HCT116 (cell line): ENCODE data around the gene BRD4. TPM values are rescaled to one million over a fixed set of nuclear protein-coding genes. Genes with fewer than 3 reads are reported as not detected.
A peak's percentile ranks its signal among the peaks of the same experiment; 100 is the strongest.

ENCODE experiments used
- ATAC-seq: fragments of 200-7000 bp; cut with Tn5 transposase; 2 replicates; pipeline ENCODE4 v1.9.1; 2020; ENCODE audit warnings: mild to moderate bottlenecking, moderate library complexity
- BruUV-seq: library from RNA; stranded (reverse); fragments of 400-500 nt; replicated peaks from 2 replicates; lab custom pipeline; 2021; lab: Mats Ljungman, UMichigan
- CTCF ChIA-PET: fragments of 300-600 bp; sonication (Branson Sonifier 250); formaldehyde crosslinking; loops from one replicate; lab custom pipeline; 2021; ENCODE audit warnings: antibody characterized with exemption; lab: Charles Lee
- POLR2A ChIA-PET: fragments of 300-600, 350-600 bp; sonication (Branson Sonifier 250); formaldehyde crosslinking; loops from one replicate; lab custom pipeline; 2021; ENCODE audit warnings: antibody characterized with exemption; lab: Charles Lee
- RAD21 ChIA-PET, 2 experiments: fragments of 300-600 bp; sonication (Branson Sonifier 250); formaldehyde crosslinking; loops; one replicate each; lab custom pipeline; 2023; ENCODE audit warnings: low total read pairs in 2 of 2; ENCODE audit not compliant: uncharacterized antibody in 2 of 2, unreplicated experiment in 2 of 2, low non-redundant PET in 1 of 2; lab: Charles Lee
- DNase-seq: peaks from one replicate; pipeline ENCODE4 v3.0.0-alpha.2; 2010; ENCODE audit warnings: low read depth, low spot score
- H2AFZ ChIP-seq: fragments of 200-600 bp; shearing (Covaris generic), sonication (generic); 2 replicates; pipeline ENCODE4 v1.6.1; 2017; ENCODE audit warnings: low read depth, mixed run types, mixed read lengths, antibody characterized with exemption, low read length; ENCODE audit not compliant: poor library complexity, severe bottlenecking
- H3K27ac ChIP-seq: 2 replicates; pipeline ENCODE4 v1.5.1; 2012; ENCODE audit warnings: low read depth, low read length
- H3K27me3 ChIP-seq: fragments of 200-600 bp; sonication (generic); 2 replicates; pipeline ENCODE4 v1.6.1; 2016; ENCODE audit warnings: mixed run types, low read length, mixed read lengths; ENCODE audit not compliant: insufficient read depth
- H3K36me3 ChIP-seq, 2 experiments: fragments of 200-500 bp in 1 of 2; fragments of 200-600 bp in 1 of 2; sonication (Bioruptor generic) in 1 of 2; sonication (generic) in 1 of 2; 2 replicates each; pipeline versions ENCODE4 v1.5.1 to v1.6.1; 2014 to 2016; ENCODE audit warnings: low read length in 2 of 2, inconsistent platforms in 1 of 2, mixed read lengths in 1 of 2, mixed run types in 1 of 2; ENCODE audit not compliant: insufficient read depth in 2 of 2, control insufficient read depth in 1 of 2
- H3K4me1 ChIP-seq, 2 experiments: fragments of 200-600 bp in 1 of 2; sonication (generic) in 1 of 2; 2 replicates each; pipeline versions ENCODE4 v1.5.1 to v1.6.1; 2012 to 2017; ENCODE audit warnings: low read length in 2 of 2, inconsistent platforms in 1 of 2, mild to moderate bottlenecking in 1 of 2, mixed read lengths in 1 of 2, mixed run types in 1 of 2, moderate library complexity in 1 of 2; ENCODE audit not compliant: insufficient read depth in 2 of 2, control insufficient read depth in 1 of 2
- H3K4me2 ChIP-seq: fragments of 200-600 bp; sonication (generic); 2 replicates; pipeline ENCODE4 v1.6.1; 2017; ENCODE audit warnings: mixed run types, low read length, mixed read lengths
- H3K4me3 ChIP-seq, 2 experiments: fragments of 200-600 bp in 1 of 2; sonication (generic) in 1 of 2; replicated peaks in 1 of 2; 2 replicates each; pipeline ENCODE4 v1.5.1; 2011 to 2016; ENCODE audit warnings: low read length in 2 of 2, control low read depth in 1 of 2, low read depth in 1 of 2, mild to moderate bottlenecking in 1 of 2, mixed read lengths in 1 of 2, mixed run types in 1 of 2
- H3K79me2 ChIP-seq: fragments of 200-600 bp; sonication (generic); 2 replicates; pipeline ENCODE4 v1.6.1; 2017; ENCODE audit warnings: mild to moderate bottlenecking, mixed run types, low read length, moderate library complexity, mixed read lengths; ENCODE audit not compliant: insufficient read depth
- H3K9ac ChIP-seq: fragments of 200-600 bp; sonication (generic); 2 replicates; pipeline ENCODE4 v1.6.1; 2016; ENCODE audit warnings: low read length, mixed read lengths
- H3K9me2 ChIP-seq: fragments of 200-600 bp; sonication (generic), shearing (Covaris generic); 2 replicates; pipeline ENCODE4 v1.6.1; 2017; ENCODE audit warnings: mixed run types, mild to moderate bottlenecking, moderate library complexity; ENCODE audit not compliant: insufficient read depth
- H3K9me3 ChIP-seq, 2 experiments: fragments of 200-500 bp in 1 of 2; fragments of 200-600 bp in 1 of 2; sonication (Bioruptor generic) in 1 of 2; sonication (generic) in 1 of 2; 2 replicates each; pipeline ENCODE4 v1.6.1; 2014 to 2017; ENCODE audit warnings: low read length in 2 of 2, mixed read lengths in 2 of 2, inconsistent platforms in 1 of 2, low read depth in 1 of 2, mild to moderate bottlenecking in 1 of 2, mixed run types in 1 of 2, moderate library complexity in 1 of 2; ENCODE audit not compliant: control insufficient read depth in 1 of 2, insufficient read depth in 1 of 2
- H4K20me1 ChIP-seq: fragments of 200-600 bp; sonication (generic), shearing (Covaris generic); 2 replicates; pipeline ENCODE4 v1.6.1; 2017; ENCODE audit warnings: mixed run types, mild to moderate bottlenecking, moderate library complexity; ENCODE audit not compliant: insufficient read depth
- CEBPB ChIP-seq: IDR thresholded peaks from 2 replicates; pipeline ENCODE4 v1.6.1; 2012; ENCODE audit warnings: low read depth
- POLR2AphosphoS5 ChIP-seq: IDR thresholded peaks from 2 replicates; pipeline ENCODE4 v1.6.1; 2011; ENCODE audit warnings: mild to moderate bottlenecking, low read depth, low read length, moderate library complexity
- REST ChIP-seq: IDR thresholded peaks from 2 replicates; pipeline ENCODE4 v1.6.1; 2012; ENCODE audit warnings: low read depth
- SRF ChIP-seq: IDR thresholded peaks from 2 replicates; pipeline ENCODE4 v1.6.1; 2012; ENCODE audit warnings: low read depth
- YY1 ChIP-seq: IDR thresholded peaks from 2 replicates; pipeline ENCODE4 v1.6.1; 2011; ENCODE audit warnings: low read length, low read depth, moderate library complexity, mild to moderate bottlenecking; ENCODE audit not compliant: insufficient replicate concordance; ENCODE audit errors: extremely low read depth
- intact Hi-C: fragments of 100-400 bp; cut with micrococcal nuclease; formaldehyde crosslinking; loops from 2 replicates; pipeline ENCODE4 v1.10.0; 2022
- total RNA-seq: library from RNA; stranded (reverse); gene quantifications from one replicate; pipeline ENCODE4 v1.2.1, GENCODE V29; 2021; ENCODE audit not compliant: unreplicated experiment
- TF ChIP-seq, protein P1 (sequence below): IDR thresholded peaks from 2 replicates; pipeline ENCODE4 v1.6.1; 2012
- TF ChIP-seq, protein P2 (sequence below): IDR thresholded peaks from 2 replicates; pipeline ENCODE4 v1.6.1; 2011; ENCODE audit warnings: mild to moderate bottlenecking, low read length, moderate library complexity; ENCODE audit not compliant: insufficient replicate concordance; ENCODE audit errors: extremely low read depth

BRD4 gene
- total RNA-seq, 1 experiment from 2014 or later = 52.9 TPM

GRCh38 chr19:15199661-15200552 lies 132.4 kb downstream of the BRD4 start:
- peak overlapping the region; percentile 70 for H3K9ac ChIP-seq
- H4K20me1 ChIP-seq = no peaks in the 10 kb centered on the region
- TF ChIP-seq, protein P1, sequence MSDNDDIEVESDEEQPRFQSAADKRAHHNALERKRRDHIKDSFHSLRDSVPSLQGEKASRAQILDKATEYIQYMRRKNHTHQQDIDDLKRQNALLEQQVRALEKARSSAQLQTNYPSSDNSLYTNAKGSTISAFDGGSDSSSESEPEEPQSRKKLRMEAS = no peak
- TF ChIP-seq YY1 (peak; percentile 15), REST (no peak), POLR2AphosphoS5 (no peak), SRF (no peak), CEBPB (no peak)
- TF ChIP-seq, protein P2, sequence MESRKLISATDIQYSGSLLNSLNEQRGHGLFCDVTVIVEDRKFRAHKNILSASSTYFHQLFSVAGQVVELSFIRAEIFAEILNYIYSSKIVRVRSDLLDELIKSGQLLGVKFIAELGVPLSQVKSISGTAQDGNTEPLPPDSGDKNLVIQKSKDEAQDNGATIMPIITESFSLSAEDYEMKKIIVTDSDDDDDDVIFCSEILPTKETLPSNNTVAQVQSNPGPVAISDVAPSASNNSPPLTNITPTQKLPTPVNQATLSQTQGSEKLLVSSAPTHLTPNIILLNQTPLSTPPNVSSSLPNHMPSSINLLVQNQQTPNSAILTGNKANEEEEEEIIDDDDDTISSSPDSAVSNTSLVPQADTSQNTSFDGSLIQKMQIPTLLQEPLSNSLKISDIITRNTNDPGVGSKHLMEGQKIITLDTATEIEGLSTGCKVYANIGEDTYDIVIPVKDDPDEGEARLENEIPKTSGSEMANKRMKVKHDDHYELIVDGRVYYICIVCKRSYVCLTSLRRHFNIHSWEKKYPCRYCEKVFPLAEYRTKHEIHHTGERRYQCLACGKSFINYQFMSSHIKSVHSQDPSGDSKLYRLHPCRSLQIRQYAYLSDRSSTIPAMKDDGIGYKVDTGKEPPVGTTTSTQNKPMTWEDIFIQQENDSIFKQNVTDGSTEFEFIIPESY = no peak
- ATAC-seq (no peak), DNase-seq (no peak)
- peak overlapping the region; percentile 91 for H3K4me2 ChIP-seq
- no peaks in the 10 kb centered on the region for H3K9me2 ChIP-seq
- H2AFZ ChIP-seq = no peak overlapping the region
- ChIA-PET CTCF (no interaction called here), POLR2A (no interaction called here), RAD21 (no interaction called here)
- H3K4me3 ChIP-seq = peak overlapping the region; percentile 69 to 74
- no peaks in the 10 kb centered on the region for H3K9me3 ChIP-seq
- H3K36me3 ChIP-seq = peaks cover 0 to 3% of the 10 kb centered on the region in 2 experiments; a peak in 2 of 4 replicates
- H3K27me3 ChIP-seq = no peaks in the 10 kb centered on the region
- intact Hi-C loops = no loop called here
- peaks cover 21 to 43% of the 10 kb centered on the region in 2 experiments for H3K4me1 ChIP-seq
- H3K27ac ChIP-seq = peak overlapping the region; percentile 79; the same call in 1 of the 2 replicates
- BruUV-seq = no TSS peak
- no peaks in the 10 kb centered on the region for H3K79me2 ChIP-seq
